ENCODE results near the gene MAB21L4. TPM values are rescaled to one million over a fixed set of nuclear protein-coding genes. Genes with fewer than 3 reads are reported as not detected.

Gene MAB21L4
- total RNA-seq, 4 donors from 2014 or later, result 0.33 to 0.81 TPM; not detected in 2

- Histone ChIP-seq H3K4me3 (replicated peaks in 1 of 3) (no peak overlapping the region), H3K4me1 (peaks cover 0 to 7% of the 10 kb centered on the region in 2 donors), H3K9me3 (no peaks in the 10 kb centered on the region), H3K27ac (no peak overlapping the region), H3K27me3 (no peaks in the 10 kb centered on the region), H3K36me3 (no peaks in the 10 kb centered on the region)
- TF ChIP-seq CTCF (IDR thresholded peaks at IDR 0.05) (no peak), POLR2A (IDR thresholded peaks at IDR 0.05) (no peak)
- intact Hi-C loops (cut with DNase I), result no loop called here
- WGBS, 2 donors, result 69 to 71% methylated on average over 10 to 14 of the region's 17 CpGs
- DNase-seq, result peak; percentile 26 to 47
These were observed 13.4 kb upstream of the MAB21L4 start for GRCh38 chr2:240909216-240909974.

GRCh38 chr2:240906911-240907590, 11.1 kb upstream of the MAB21L4 start:
- WGBS, 2 donors, result 77 to 79% methylated on average over 20 to 22 of the region's 22 CpGs
- no peak for DNase-seq
- H3K27ac ChIP-seq, result no peak overlapping the region

GRCh38 chr2:240906141-240906910, 10.4 kb upstream of the MAB21L4 start, which contains the start of gene CROCC2:
TSS of gene CROCC2 (plus strand) at chr2:240906336. CDS start at chr2:240906514, 178 bp downstream.
- Histone ChIP-seq H3K4me3 (replicated peaks in 1 of 3) (no peak within 1 kb of the TSS), H3K36me3 (no peaks in the 10 kb centered on the region), H3K27me3 (no peaks in the 10 kb centered on the region), H3K4me1 (no peaks in the 10 kb centered on the region), H3K27ac (no peak within 1 kb of the TSS), H3K9me3 (no peaks in the 10 kb centered on the region)
- 29 to 54% methylated on average over 10 to 18 of the region's 23 CpGs for WGBS, 2 donors
- no peak for TF ChIP-seq CTCF (IDR thresholded peaks at IDR 0.05)
- TF ChIP-seq POLR2A (IDR thresholded peaks at IDR 0.05), result no peak
- peak in 1 of 2 donors; percentile 37 for DNase-seq
- intact Hi-C loops (cut with DNase I), result no loop called here

More at GRCh38 chr2:240906911-240907590, 11.1 kb upstream of the MAB21L4 start:
- Histone ChIP-seq H3K36me3 (no peaks in the 10 kb centered on the region), H3K27me3 (no peaks in the 10 kb centered on the region), H3K4me1 (no peaks in the 10 kb centered on the region), H3K9me3 (no peaks in the 10 kb centered on the region), H3K4me3 (replicated peaks in 1 of 3) (no peak overlapping the region)
- TF ChIP-seq POLR2A (IDR thresholded peaks at IDR 0.05) (no peak), CTCF (IDR thresholded peaks at IDR 0.05) (no peak)
- intact Hi-C loops (cut with DNase I), result no loop called here

- Histone ChIP-seq H3K4me1 (no peaks in the 10 kb centered on the region), H3K36me3 (no peaks in the 10 kb centered on the region), H3K4me3 (replicated peaks in 1 of 3) (no peak overlapping the region), H3K9me3 (no peaks in the 10 kb centered on the region), H3K27ac (no peak overlapping the region), H3K27me3 (no peaks in the 10 kb centered on the region)
- 39 to 48% methylated on average over 10 to 11 of the region's 13 CpGs for WGBS, 2 donors
- DNase-seq, result peak in 1 of 2 donors; percentile 35
- TF ChIP-seq POLR2A (IDR thresholded peaks at IDR 0.05), result no peak
- TF ChIP-seq CTCF (IDR thresholded peaks at IDR 0.05), result no peak
- intact Hi-C loops (cut with DNase I), result no loop called here
These were observed 9.3 kb upstream of the MAB21L4 start for GRCh38 chr2:240905176-240905781.

All from thyroid gland (tissue), 4 donors.